Epithelial cell of proximal tubule (primary cell): ENCODE data around the gene CRYGS. TPM values are rescaled to one million over a fixed set of nuclear protein-coding genes. Genes with fewer than 3 reads are reported as not detected.
A peak's percentile ranks its signal among the peaks of the same experiment; 100 is the strongest.

Source experiments
- DNase-seq: peaks from one replicate; pipeline ENCODE4 v3.0.0-alpha.2; 2011; ENCODE audit warnings: low read depth
- H3K4me3 ChIP-seq: 2 replicates; pipeline ENCODE4 v1.5.1; 2011; ENCODE audit warnings: low read depth, mild to moderate bottlenecking, low read length
- CTCF ChIP-seq: conservative IDR thresholded peaks from 2 replicates; pipeline ENCODE4 v1.5.1; 2012; ENCODE audit warnings: low read depth, mild to moderate bottlenecking, low read length
- total RNA-seq: library from RNA; depleted of rRNA; stranded (reverse); fragments of >200 nt; gene quantifications from 2 replicates; pipeline ENCODE4 v1.2.3, GENCODE V29; 2015

The CRYGS gene
- total RNA-seq, 1 donor from 2014 or later: not detected

- no peak overlapping the region for H3K4me3 ChIP-seq
- TF ChIP-seq CTCF: no peak
- no peak for DNase-seq
These were observed 8.3 kb upstream of the CRYGS start for GRCh38 chr3:186552408-186553031.

GRCh38 chr3:186551387-186551786 is 7.2 kb upstream of the CRYGS start:
- peak; percentile 12 for TF ChIP-seq CTCF
- no peak overlapping the region for H3K4me3 ChIP-seq
- DNase-seq: no peak

DNA sequence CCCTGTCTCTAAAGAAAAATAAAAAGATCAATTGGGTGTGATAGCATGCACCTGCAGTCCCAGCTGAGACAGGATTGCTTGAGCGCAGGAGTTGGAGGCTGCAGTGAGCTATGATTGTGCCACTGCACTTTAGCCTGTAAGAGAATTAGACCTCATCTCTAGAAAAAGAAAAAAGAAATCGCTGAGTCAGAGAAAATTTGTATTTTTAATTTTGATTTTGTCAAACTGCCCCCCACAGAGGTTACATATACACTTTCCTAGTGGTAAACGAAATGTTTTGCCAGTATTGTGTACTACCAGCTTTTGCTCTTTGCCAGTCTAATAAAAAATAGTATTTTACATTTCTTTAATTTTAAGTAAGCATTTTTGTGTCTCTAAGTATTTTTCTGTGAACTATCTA is 5.3 kb upstream of the CRYGS start:
- no peak for DNase-seq
- TF ChIP-seq CTCF: no peak
- H3K4me3 ChIP-seq: no peak overlapping the region

DNA sequence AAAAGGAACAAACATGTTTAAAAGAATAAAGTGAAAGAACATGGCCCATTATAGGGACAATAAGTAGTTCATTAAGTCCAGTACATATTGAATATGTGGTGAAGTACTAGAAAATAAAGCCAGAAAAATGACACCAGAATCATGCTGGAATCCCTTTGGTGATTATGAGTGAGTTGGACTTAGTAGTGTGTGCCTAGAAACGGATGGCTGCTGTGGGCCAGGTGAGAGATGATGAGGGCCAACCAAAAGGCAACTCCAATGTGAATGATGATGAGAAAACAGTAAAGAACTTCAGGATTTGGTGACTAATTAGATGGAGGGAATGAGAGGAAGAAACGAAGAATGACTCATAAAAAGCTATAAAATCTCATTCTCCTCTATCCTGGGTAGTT is 3.3 kb downstream of the CRYGS start:
- H3K4me3 ChIP-seq: no peak overlapping the region
- TF ChIP-seq CTCF: no peak
- no peak for DNase-seq

DNA sequence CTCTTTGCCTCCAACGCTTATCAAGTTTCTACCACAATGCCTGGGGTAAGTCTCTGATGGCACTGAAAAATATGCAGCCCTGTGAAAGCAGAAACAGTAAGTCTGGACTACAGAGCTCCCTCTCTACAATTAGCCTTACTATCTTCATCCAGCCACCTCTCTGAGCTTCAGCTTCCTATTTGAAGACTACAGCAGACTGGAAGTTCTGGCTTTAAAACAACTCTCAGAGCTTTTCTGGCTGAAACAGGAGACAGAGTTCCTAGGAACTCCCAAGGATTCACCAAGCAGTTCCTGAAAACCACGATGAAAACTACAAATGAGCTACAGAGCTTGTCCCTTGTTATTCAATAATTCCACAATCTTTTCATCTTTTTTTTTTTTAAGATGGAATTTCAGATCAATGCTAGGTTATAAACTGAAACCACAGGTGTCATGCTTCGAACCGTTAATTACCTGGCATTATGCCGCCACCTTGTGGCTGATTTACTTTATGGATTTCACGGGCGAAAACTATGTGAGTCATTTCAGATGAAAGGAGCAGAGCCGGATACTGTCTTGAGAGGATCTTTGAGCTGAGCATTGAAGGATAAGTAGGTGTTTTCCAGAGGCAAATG is 3.9 kb downstream of the CRYGS start:
- no peak overlapping the region for H3K4me3 ChIP-seq
- peak; percentile 53 for DNase-seq
- TF ChIP-seq CTCF: peak; percentile 69

DNA sequence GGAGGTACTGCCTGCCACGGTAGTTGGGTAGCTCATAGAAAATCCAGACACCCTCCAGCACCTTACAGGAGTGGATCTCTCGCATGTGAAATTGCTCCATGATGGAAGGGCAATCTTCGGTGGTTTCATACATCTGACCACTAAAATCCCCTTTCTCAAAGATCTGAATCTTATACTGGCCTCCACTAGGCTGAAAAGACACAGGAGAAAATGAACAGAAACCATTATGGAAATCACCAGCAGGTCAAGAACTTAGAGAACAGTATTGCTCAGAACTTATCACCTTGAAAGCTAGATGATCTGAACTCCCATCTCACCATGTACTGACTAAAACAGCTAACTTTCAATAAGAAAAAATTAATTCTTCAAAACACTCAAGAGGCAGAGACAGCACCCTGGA is 5.4 kb downstream of the CRYGS start:
- TF ChIP-seq CTCF: no peak
- H3K4me3 ChIP-seq: no peak overlapping the region
- no peak for DNase-seq
